ENCODE data around the gene DDX51. TPM values are rescaled to one million over a fixed set of nuclear protein-coding genes. Genes with fewer than 3 reads are reported as not detected.

The DDX51 gene
- total and polyA plus RNA-seq, 2 donors (not counting 1 experiment from before 2014, with no cell fraction given): 46.3 to 60.8 TPM

DNA sequence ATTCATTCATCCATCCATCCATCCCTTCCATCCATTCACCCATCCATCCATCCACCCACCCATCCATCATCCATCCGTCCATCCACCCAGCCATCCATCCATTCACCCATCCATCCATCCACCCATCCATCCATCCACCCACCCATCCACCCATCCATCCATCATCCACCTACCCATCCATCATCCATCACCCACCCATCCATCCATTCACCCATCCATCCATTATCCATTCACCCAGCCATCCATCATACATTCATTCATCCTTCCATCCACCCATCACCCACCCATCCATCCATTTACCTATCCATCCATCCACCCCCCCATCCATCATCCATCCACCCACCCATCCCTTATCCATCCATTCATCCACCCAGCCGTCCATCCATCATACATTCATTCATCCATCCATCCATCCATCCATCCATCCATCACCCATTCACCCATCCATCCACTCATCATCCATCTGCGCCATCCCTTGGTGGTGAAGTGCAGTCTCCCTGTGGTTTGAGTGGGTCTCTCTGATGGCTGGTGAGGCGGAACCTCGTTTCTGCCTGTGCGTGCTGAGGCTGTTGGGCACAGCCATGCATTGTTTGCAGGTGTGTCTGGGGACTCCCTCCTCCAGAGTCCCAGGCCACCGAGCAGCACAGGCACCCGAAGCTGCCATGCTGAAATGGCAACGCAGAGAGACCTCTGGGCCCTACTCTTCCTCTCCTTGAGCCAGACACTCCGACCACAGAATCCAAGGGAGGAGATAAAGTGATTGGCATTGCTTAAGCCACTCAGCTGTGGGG lies 22.9 kb upstream of the DDX51 start:
- Histone ChIP-seq H3K9ac (ENCODE audit: low read length) (no peak overlapping the region), H3K27me3 (replicated peaks in 1 of 4; ENCODE audit: control extremely low read depth in 1 of 4, control insufficient read depth in 3 of 4, insufficient read depth in 4 of 4, low read length in 3 of 4) (peaks cover 0 to 18% (median under 1%) of the 10 kb centered on the region in 4 experiments), H3K36me3 (replicated peaks in 1 of 2; ENCODE audit: control extremely low read depth in 1 of 2, control insufficient read depth in 1 of 2, extremely low read depth in 1 of 2, insufficient read depth in 2 of 2, low read length in 1 of 2) (no peaks in the 10 kb centered on the region), H3K9me3 (ENCODE audit: control extremely low read depth in 1 of 3, control insufficient read depth in 2 of 3, insufficient read depth in 1 of 3, low read length in 2 of 3) (peaks cover 0 to 9% (median 0%) of the 10 kb centered on the region in 3 donors), H4K20me1 (ENCODE audit: control insufficient read depth, insufficient read depth, low read length, poor library complexity, severe bottlenecking) (no peaks in the 10 kb centered on the region), H3K4me1 (ENCODE audit: control insufficient read depth in 2 of 2, insufficient read depth in 2 of 2, low read length in 2 of 2) (no peaks in the 10 kb centered on the region), H2AFZ (ENCODE audit: insufficient read depth, low read depth, low read length, poor library complexity, severe bottlenecking) (no peak overlapping the region), H3K4me3 (ENCODE audit: control extremely low read depth in 1 of 5, extremely low read depth in 1 of 5, insufficient read depth in 1 of 5, low read depth in 2 of 5, low read length in 4 of 5) (no peak overlapping the region), H3K79me2 (ENCODE audit: control insufficient read depth, insufficient read depth, low read length) (no peaks in the 10 kb centered on the region), H3K27ac (ENCODE audit: low read length in 2 of 2) (no peak overlapping the region), H3K4me2 (replicated peaks; ENCODE audit: low read depth, low read length, poor library complexity, severe bottlenecking) (no peak overlapping the region)
- CTCF ChIA-PET: no interaction called here
- no peak for ATAC-seq (ENCODE audit: low read depth)
- Mint-ChIP-seq H3K27me3 (peaks cover 8% of the 10 kb centered on the region), H3K4me1 (no peaks in the 10 kb centered on the region), H3K9me3 (ENCODE audit: insufficient read depth) (no peaks in the 10 kb centered on the region), H3K27ac (no peak overlapping the region), H3K4me3 (no peak overlapping the region)
- TF ChIP-seq CTCF (IDR thresholded peaks at IDR 0.05) (no peak), EZH2 (IDR thresholded peaks at IDR 0.05; ENCODE audit: borderline replicate concordance, insufficient read depth, low read depth, low read length, poor library complexity, severe bottlenecking) (no peak)
- intact Hi-C loops (cut with micrococcal nuclease): no loop called here
- WGBS (ENCODE audit: insufficient coverage): 95% methylated on average over 7 of the region's 10 CpGs
- POLR2A ChIA-PET: interaction anchor here (0.6 kb wide), 1 partner anchor 82 kb away, joined by 3 read pairs; no protein-coding TSS in a partner anchor
- DNase-seq: no peak

DNA sequence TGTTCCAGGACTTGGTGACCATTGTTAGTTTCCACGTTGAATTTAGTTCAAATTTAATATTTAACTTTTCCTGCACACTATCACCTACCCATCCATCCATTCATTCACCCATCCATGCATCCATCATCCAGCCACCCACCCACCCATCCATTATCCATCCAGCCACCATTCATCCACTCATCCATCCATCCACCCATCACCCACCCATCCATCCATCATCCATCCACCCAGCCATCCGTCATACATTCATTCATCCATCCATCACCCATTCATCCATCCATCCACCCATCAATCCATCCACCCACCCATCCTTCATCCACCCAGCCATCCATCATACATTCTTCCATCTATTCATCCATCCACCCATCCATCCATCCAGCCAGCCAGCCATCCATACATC lies 22.0 kb upstream of the DDX51 start:
- Histone ChIP-seq H2AFZ (ENCODE audit: insufficient read depth, low read depth, low read length, poor library complexity, severe bottlenecking) (no peak overlapping the region), H3K9me3 (ENCODE audit: control extremely low read depth in 1 of 3, control insufficient read depth in 2 of 3, insufficient read depth in 1 of 3, low read length in 2 of 3) (peaks cover 0 to 18% (median 0%) of the 10 kb centered on the region in 3 donors), H3K4me3 (ENCODE audit: control extremely low read depth in 1 of 5, extremely low read depth in 1 of 5, insufficient read depth in 1 of 5, low read depth in 2 of 5, low read length in 4 of 5) (no peak overlapping the region), H3K27me3 (replicated peaks in 1 of 4; ENCODE audit: control extremely low read depth in 1 of 4, control insufficient read depth in 3 of 4, insufficient read depth in 4 of 4, low read length in 3 of 4) (peaks cover 0 to 11% (median 0%) of the 10 kb centered on the region in 4 experiments), H3K27ac (ENCODE audit: low read length in 2 of 2) (no peak overlapping the region), H3K4me2 (replicated peaks; ENCODE audit: low read depth, low read length, poor library complexity, severe bottlenecking) (no peak overlapping the region), H4K20me1 (ENCODE audit: control insufficient read depth, insufficient read depth, low read length, poor library complexity, severe bottlenecking) (no peaks in the 10 kb centered on the region), H3K4me1 (ENCODE audit: control insufficient read depth in 2 of 2, insufficient read depth in 2 of 2, low read length in 2 of 2) (no peaks in the 10 kb centered on the region), H3K36me3 (replicated peaks in 1 of 2; ENCODE audit: control extremely low read depth in 1 of 2, control insufficient read depth in 1 of 2, extremely low read depth in 1 of 2, insufficient read depth in 2 of 2, low read length in 1 of 2) (no peaks in the 10 kb centered on the region), H3K79me2 (ENCODE audit: control insufficient read depth, insufficient read depth, low read length) (no peaks in the 10 kb centered on the region), H3K9ac (ENCODE audit: low read length) (no peak overlapping the region)
- ChIA-PET CTCF (no interaction called here), POLR2A (no interaction called here)
- peaks cover 8% of the 10 kb centered on the region for H3K27me3 Mint-ChIP-seq
- no peaks in the 10 kb centered on the region for H3K4me1 Mint-ChIP-seq
- H3K9me3 Mint-ChIP-seq (ENCODE audit: insufficient read depth): no peaks in the 10 kb centered on the region
- TF ChIP-seq CTCF (IDR thresholded peaks at IDR 0.05): no peak
- DNase-seq (no peak), ATAC-seq (ENCODE audit: low read depth) (no peak)
- no peak overlapping the region for H3K27ac Mint-ChIP-seq
- WGBS (ENCODE audit: insufficient coverage): 84% methylated on average over 2 of the region's 2 CpGs
- intact Hi-C loops (cut with micrococcal nuclease): no loop called here
- H3K4me3 Mint-ChIP-seq: no peak overlapping the region

Data from B cell (primary cell).